NT2/D1 (cell line): ENCODE results near the gene MAU2.
A peak's percentile ranks its signal among the peaks of the same experiment; 100 is the strongest.

ENCODE experiments used
- DNase-seq: peaks from one replicate; pipeline ENCODE4 v3.0.0-alpha.2; 2011; ENCODE audit warnings: low read depth, low spot score
- H3K27me3 ChIP-seq: 2 replicates; pipeline ENCODE4 v1.6.0; 2011; ENCODE audit warnings: mild to moderate bottlenecking; ENCODE audit not compliant: insufficient read length, insufficient read depth
- H3K36me3 ChIP-seq: 2 replicates; pipeline ENCODE4 v1.6.1; 2011; ENCODE audit warnings: mild to moderate bottlenecking, low read length, mixed read lengths; ENCODE audit not compliant: insufficient read depth, insufficient read length
- H3K4me1 ChIP-seq: 2 replicates; pipeline ENCODE4 v1.5.1; 2011; ENCODE audit not compliant: insufficient read depth, insufficient read length
- H3K4me3 ChIP-seq: 2 replicates; pipeline ENCODE4 v1.5.1; 2011; ENCODE audit warnings: low read depth; ENCODE audit not compliant: insufficient read length
- H3K9ac ChIP-seq: 2 replicates; pipeline ENCODE4 v1.6.0; 2011; ENCODE audit warnings: low read depth; ENCODE audit not compliant: insufficient read length
- H3K9me3 ChIP-seq: 2 replicates; pipeline ENCODE4 v1.5.1; 2011; ENCODE audit warnings: mild to moderate bottlenecking, low read length; ENCODE audit not compliant: insufficient read depth
- SUZ12 ChIP-seq: IDR thresholded peaks from 2 replicates; pipeline ENCODE4 v1.6.1; 2011; ENCODE audit not compliant: insufficient read length, insufficient read depth; ENCODE audit errors: extremely low read depth
- YY1 ChIP-seq: IDR thresholded peaks from 2 replicates; pipeline ENCODE4 v1.6.1; 2011; ENCODE audit not compliant: insufficient read length, insufficient read depth
- ZNF274 ChIP-seq: IDR thresholded peaks from 2 replicates; pipeline ENCODE4 v1.6.1; 2011; ENCODE audit warnings: mild to moderate bottlenecking, low read depth, low read length

The MAU2 gene

GRCh38 chr19:19338082-19338481 lies 17.5 kb downstream of the MAU2 start:
- TF ChIP-seq ZNF274 (no peak), YY1 (no peak), SUZ12 (no peak)
- Histone ChIP-seq H3K27me3 (no peaks in the 10 kb centered on the region), H3K4me3 (no peak overlapping the region), H3K36me3 (peaks cover 81% of the 10 kb centered on the region), H3K4me1 (peaks cover 6% of the 10 kb centered on the region), H3K9ac (no peak overlapping the region), H3K9me3 (no peaks in the 10 kb centered on the region)
- no peak for DNase-seq

DNA sequence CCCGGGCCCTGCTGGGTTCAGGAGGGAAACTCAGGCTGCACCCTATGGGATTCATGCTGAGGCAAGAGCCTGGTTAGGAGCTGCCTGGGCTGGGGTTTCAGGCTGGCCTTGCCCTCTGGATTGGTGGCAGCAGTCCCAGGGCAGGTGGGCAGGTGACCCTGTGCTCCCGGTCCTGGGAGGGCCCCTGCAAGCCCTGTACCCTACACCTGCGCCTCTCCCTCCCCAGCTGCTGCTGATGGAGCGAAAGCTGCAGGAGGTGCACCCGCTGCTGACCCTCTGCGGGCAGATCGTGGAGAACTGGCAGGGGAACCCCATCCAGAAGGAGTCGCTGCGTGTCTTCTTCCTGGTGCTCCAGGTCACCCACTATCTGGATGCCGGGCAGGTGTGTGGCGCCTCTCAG lies 20.4 kb downstream of the MAU2 start:
- DNase-seq: no peak
- peaks cover 6% of the 10 kb centered on the region for H3K4me1 ChIP-seq
- H3K36me3 ChIP-seq: peaks cover 84% of the 10 kb centered on the region
- TF ChIP-seq ZNF274 (no peak), YY1 (no peak), SUZ12 (no peak)
- H3K27me3 ChIP-seq: no peaks in the 10 kb centered on the region
- H3K4me3 ChIP-seq: no peak overlapping the region
- no peak overlapping the region for H3K9ac ChIP-seq
- no peaks in the 10 kb centered on the region for H3K9me3 ChIP-seq

- no peaks in the 10 kb centered on the region for H3K27me3 ChIP-seq
- no peak overlapping the region for H3K9ac ChIP-seq
- TF ChIP-seq SUZ12: no peak
- TF ChIP-seq ZNF274: no peak
- no peak for TF ChIP-seq YY1
- H3K4me1 ChIP-seq: peaks cover 6% of the 10 kb centered on the region
- no peak overlapping the region for H3K4me3 ChIP-seq
- peak; percentile 57 for DNase-seq
- peaks cover 84% of the 10 kb centered on the region for H3K36me3 ChIP-seq
- no peaks in the 10 kb centered on the region for H3K9me3 ChIP-seq
These were observed 21.7 kb downstream of the MAU2 start for GRCh38 chr19:19342086-19343015.

GRCh38 chr19:19343016-19343362 lies 22.4 kb downstream of the MAU2 start:
- DNase-seq: no peak
- peaks cover 6% of the 10 kb centered on the region for H3K4me1 ChIP-seq
- no peak overlapping the region for H3K9ac ChIP-seq
- H3K36me3 ChIP-seq: peaks cover 84% of the 10 kb centered on the region
- TF ChIP-seq YY1 (no peak), SUZ12 (no peak), ZNF274 (no peak)
- H3K9me3 ChIP-seq: no peaks in the 10 kb centered on the region
- H3K27me3 ChIP-seq: no peaks in the 10 kb centered on the region
- H3K4me3 ChIP-seq: no peak overlapping the region

DNA sequence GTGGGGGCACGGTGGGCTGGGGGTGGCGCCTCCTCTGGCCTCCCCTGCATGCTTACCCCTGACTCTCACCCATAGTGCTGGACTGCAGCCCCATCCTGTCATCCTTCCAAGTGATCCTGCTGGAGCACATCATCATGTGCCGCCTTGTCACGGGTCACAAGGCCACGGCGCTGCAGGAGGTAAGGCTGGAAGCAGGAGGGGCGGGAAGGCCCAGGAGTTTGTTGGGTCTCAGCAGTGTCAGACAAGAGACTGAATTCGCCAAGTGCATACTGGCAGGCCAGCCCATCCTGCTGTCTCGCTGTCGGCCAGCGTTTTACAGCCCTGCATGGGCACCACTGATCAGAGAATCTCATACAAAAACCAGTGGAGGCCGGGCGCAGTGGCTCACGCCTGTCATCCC lies 23.1 kb downstream of the MAU2 start:
- no peak for TF ChIP-seq SUZ12
- TF ChIP-seq ZNF274: no peak
- no peak for TF ChIP-seq YY1
- Histone ChIP-seq H3K36me3 (peaks cover 83% of the 10 kb centered on the region), H3K4me1 (peaks cover 6% of the 10 kb centered on the region), H3K27me3 (no peaks in the 10 kb centered on the region), H3K9ac (no peak overlapping the region), H3K4me3 (no peak overlapping the region), H3K9me3 (no peaks in the 10 kb centered on the region)
- DNase-seq: no peak

- Histone ChIP-seq H3K36me3 (peaks cover 90% of the 10 kb centered on the region), H3K27me3 (no peaks in the 10 kb centered on the region)
- no peak for DNase-seq
These were observed 24.6 kb downstream of the MAU2 start for GRCh38 chr19:19345232-19345631.

GRCh38 chr19:19345970-19346369 lies 25.3 kb downstream of the MAU2 start:
- Histone ChIP-seq H3K4me3 (no peak overlapping the region), H3K9me3 (no peaks in the 10 kb centered on the region), H3K9ac (no peak overlapping the region), H3K36me3 (peaks cover 90% of the 10 kb centered on the region), H3K27me3 (no peaks in the 10 kb centered on the region), H3K4me1 (peaks cover 6% of the 10 kb centered on the region)
- TF ChIP-seq SUZ12 (no peak), YY1 (no peak), ZNF274 (no peak)
- DNase-seq: no peak

More at GRCh38 chr19:19345232-19345631, 24.6 kb downstream of the MAU2 start:
- H3K9me3 ChIP-seq: no peaks in the 10 kb centered on the region
- TF ChIP-seq YY1: no peak
- TF ChIP-seq SUZ12: no peak
- no peak for TF ChIP-seq ZNF274
- H3K4me1 ChIP-seq: peaks cover 6% of the 10 kb centered on the region
- H3K9ac ChIP-seq: no peak overlapping the region
- no peak overlapping the region for H3K4me3 ChIP-seq
